LNCAP (cell line): ENCODE results near the gene ABHD2.

Source experiments
- CTCF ChIP-seq: fragments of 450-650 bp; IDR thresholded peaks from 2 replicates; pipeline ENCODE4 v1.5.1; 2017; ENCODE audit warnings: mild to moderate bottlenecking

Gene ABHD2, protein sequence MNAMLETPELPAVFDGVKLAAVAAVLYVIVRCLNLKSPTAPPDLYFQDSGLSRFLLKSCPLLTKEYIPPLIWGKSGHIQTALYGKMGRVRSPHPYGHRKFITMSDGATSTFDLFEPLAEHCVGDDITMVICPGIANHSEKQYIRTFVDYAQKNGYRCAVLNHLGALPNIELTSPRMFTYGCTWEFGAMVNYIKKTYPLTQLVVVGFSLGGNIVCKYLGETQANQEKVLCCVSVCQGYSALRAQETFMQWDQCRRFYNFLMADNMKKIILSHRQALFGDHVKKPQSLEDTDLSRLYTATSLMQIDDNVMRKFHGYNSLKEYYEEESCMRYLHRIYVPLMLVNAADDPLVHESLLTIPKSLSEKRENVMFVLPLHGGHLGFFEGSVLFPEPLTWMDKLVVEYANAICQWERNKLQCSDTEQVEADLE

GRCh38 chr15:89087830-89088604, at the start of gene ABHD2:
Gene ABHD2, plus strand, starts transcription at chr15:89088456. Its CDS starts 27,872 bp downstream, at chr15:89116328.
- no peak for TF ChIP-seq CTCF

DNA sequence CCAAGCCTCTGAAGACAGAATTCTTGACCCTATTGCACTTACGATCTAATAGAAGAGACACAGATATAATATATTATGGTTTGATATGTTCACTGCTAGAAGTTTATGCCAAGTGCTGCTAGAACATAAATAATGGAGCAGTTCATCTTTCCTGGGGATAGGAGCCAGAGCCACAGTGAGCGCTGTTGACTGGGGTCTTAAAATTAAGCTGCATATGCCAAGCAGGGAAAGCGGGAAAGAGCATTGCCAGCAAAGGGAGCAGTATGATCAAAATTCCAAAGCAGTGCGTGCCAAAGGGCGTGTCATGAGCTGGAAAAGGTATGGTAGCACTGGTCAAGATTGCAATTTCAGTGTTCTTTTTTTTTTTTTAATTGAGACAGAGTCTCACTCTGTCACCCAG, 49.1 kb upstream of the ABHD2 start:
- TF ChIP-seq CTCF: no peak

GRCh38 chr15:89041507-89041906, 46.7 kb upstream of the ABHD2 start:
- TF ChIP-seq CTCF: no peak

DNA sequence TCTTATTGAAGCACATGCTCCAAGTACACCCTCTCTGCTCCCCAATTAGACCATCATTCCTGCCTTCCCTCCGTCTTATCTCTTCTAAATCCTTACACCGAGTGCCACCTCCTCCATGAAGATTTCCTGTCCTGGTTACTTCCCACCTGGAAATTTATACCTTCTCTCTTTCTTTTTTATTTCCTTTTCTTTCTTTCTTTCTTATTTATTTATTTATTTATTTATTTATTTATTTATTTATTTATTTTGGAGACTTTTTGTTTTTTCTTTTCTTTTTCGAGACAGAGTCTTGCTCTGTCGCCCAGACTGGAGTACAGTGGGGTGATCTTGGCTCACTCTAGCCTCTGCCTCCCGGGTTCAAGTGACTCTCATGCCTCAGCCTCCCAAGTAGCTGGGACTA, 45.9 kb upstream of the ABHD2 start:
- TF ChIP-seq CTCF: no peak

DNA sequence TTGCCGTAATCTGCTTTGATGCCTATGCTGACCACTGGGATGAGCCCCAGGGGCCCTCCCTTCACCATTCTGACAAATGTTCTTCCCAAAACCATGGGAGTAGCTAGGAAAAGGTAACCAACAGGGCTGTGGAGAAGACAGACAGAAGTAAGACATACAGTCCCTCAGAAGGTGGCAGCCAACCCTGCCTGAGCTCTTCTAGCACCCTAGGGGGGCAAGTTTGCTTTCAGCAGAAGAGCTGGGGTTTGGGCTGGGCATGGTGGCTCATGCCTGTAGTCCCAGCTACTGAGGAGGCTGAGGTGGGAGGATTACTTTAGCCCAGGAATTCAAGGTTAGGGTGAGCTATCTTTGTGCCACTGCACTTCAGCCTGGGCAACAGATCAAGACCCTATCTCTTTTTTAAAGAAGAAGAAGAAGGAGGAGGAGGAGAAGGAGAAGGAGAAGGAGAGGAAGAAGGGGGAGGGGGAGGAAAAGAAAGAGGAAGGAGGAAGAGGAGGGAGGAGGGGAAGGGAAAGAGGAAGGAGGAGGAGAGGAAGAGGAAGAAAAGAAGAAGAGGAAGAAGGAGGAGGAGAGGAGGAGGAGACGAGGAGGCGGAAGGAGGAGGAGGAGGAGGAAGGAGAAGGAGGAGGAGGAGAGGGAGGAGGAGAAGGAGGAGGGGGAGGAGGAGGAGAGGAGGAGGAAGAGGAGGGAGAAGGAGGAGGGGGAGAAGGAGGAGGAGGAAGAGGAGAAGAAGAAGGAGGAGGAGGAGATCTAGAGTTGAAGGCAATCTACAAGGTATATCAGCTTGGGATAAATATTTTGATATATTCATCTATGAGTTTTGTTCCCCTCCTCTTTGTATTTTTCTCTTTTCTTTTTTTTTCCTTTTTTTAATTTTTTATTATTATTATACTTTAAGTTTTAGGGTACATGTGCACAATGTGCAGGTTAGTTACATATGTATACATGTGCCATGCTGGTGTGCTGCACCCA, 44.9 kb upstream of the ABHD2 start:
- TF ChIP-seq CTCF: no peak

DNA sequence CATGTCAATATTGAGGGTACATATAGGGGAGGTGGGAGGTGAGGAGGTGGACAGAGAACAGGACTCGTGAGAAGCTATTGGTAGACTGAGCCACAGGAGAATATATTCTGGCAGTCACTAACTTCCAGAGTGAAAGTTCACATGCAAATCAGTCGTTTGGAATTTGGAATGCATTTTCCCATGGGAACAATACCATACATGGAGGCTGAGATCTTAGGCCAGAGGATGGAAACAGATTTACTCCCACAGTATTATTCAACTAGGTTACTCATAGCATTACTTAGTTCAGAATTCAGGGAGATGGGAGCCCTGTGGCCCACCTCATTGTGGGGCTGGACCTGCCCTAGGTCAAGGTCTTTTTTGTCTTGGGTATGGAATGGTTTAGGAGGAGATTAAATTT, 36.4 kb upstream of the ABHD2 start:
- TF ChIP-seq CTCF: no peak

DNA sequence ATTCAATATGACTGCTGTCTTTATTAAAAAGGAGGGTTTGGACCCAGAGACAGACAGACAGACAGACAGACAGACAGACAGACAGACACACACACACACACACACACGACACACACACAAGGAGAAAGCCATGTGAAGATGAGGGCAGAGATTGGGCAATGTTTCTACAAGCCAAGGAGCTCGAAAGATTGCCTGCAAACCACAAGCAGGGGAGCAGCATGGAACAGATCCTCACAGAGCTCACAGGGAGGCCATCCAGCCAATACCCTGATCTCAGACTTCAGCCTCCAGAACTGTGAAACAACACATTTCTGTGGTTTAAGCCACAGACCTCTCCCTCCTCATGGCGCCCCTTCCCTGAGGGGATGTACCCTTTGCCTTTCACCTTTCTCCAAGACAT, 35.8 kb upstream of the ABHD2 start:
- TF ChIP-seq CTCF: no peak
